HCT116 (cell line): Measurements from ENCODE around the gene TNIK. TPM values are rescaled to one million over a fixed set of nuclear protein-coding genes. Genes with fewer than 3 reads are reported as not detected.

ENCODE experiments used
- ATAC-seq: fragments of 200-7000 bp; cut with Tn5 transposase; 2 replicates; pipeline ENCODE4 v1.9.1; 2020; ENCODE audit warnings: mild to moderate bottlenecking, moderate library complexity
- BruUV-seq: library from RNA; stranded (reverse); fragments of 400-500 nt; replicated peaks from 2 replicates; lab custom pipeline; 2021; lab: Mats Ljungman, UMichigan
- CTCF ChIA-PET: fragments of 300-600 bp; sonication (Branson Sonifier 250); formaldehyde crosslinking; loops from one replicate; lab custom pipeline; 2021; ENCODE audit warnings: antibody characterized with exemption; lab: Charles Lee
- POLR2A ChIA-PET: fragments of 300-600, 350-600 bp; sonication (Branson Sonifier 250); formaldehyde crosslinking; loops from one replicate; lab custom pipeline; 2021; ENCODE audit warnings: antibody characterized with exemption; lab: Charles Lee
- RAD21 ChIA-PET, 2 experiments: fragments of 300-600 bp; sonication (Branson Sonifier 250); formaldehyde crosslinking; loops; one replicate each; lab custom pipeline; 2023; ENCODE audit warnings: low total read pairs in 2 of 2; ENCODE audit not compliant: uncharacterized antibody in 2 of 2, unreplicated experiment in 2 of 2, low non-redundant PET in 1 of 2; lab: Charles Lee
- DNase-seq: peaks from one replicate; pipeline ENCODE4 v3.0.0-alpha.2; 2010; ENCODE audit warnings: low read depth, low spot score
- H2AFZ ChIP-seq: fragments of 200-600 bp; shearing (Covaris generic), sonication (generic); 2 replicates; pipeline ENCODE4 v1.6.1; 2017; ENCODE audit warnings: low read depth, mixed run types, mixed read lengths, antibody characterized with exemption, low read length; ENCODE audit not compliant: poor library complexity, severe bottlenecking
- H3K27ac ChIP-seq: 2 replicates; pipeline ENCODE4 v1.5.1; 2012; ENCODE audit warnings: low read depth, low read length
- H3K27me3 ChIP-seq: fragments of 200-600 bp; sonication (generic); 2 replicates; pipeline ENCODE4 v1.6.1; 2016; ENCODE audit warnings: mixed run types, low read length, mixed read lengths; ENCODE audit not compliant: insufficient read depth
- H3K36me3 ChIP-seq, 2 experiments: fragments of 200-500 bp in 1 of 2; fragments of 200-600 bp in 1 of 2; sonication (Bioruptor generic) in 1 of 2; sonication (generic) in 1 of 2; 2 replicates each; pipeline versions ENCODE4 v1.5.1 to v1.6.1; 2014 to 2016; ENCODE audit warnings: low read length in 2 of 2, inconsistent platforms in 1 of 2, mixed read lengths in 1 of 2, mixed run types in 1 of 2; ENCODE audit not compliant: insufficient read depth in 2 of 2, control insufficient read depth in 1 of 2
- H3K4me1 ChIP-seq, 2 experiments: fragments of 200-600 bp in 1 of 2; sonication (generic) in 1 of 2; 2 replicates each; pipeline versions ENCODE4 v1.5.1 to v1.6.1; 2012 to 2017; ENCODE audit warnings: low read length in 2 of 2, inconsistent platforms in 1 of 2, mild to moderate bottlenecking in 1 of 2, mixed read lengths in 1 of 2, mixed run types in 1 of 2, moderate library complexity in 1 of 2; ENCODE audit not compliant: insufficient read depth in 2 of 2, control insufficient read depth in 1 of 2
- H3K4me2 ChIP-seq: fragments of 200-600 bp; sonication (generic); 2 replicates; pipeline ENCODE4 v1.6.1; 2017; ENCODE audit warnings: mixed run types, low read length, mixed read lengths
- H3K4me3 ChIP-seq, 2 experiments: fragments of 200-600 bp in 1 of 2; sonication (generic) in 1 of 2; replicated peaks in 1 of 2; 2 replicates each; pipeline ENCODE4 v1.5.1; 2011 to 2016; ENCODE audit warnings: low read length in 2 of 2, control low read depth in 1 of 2, low read depth in 1 of 2, mild to moderate bottlenecking in 1 of 2, mixed read lengths in 1 of 2, mixed run types in 1 of 2
- H3K79me2 ChIP-seq: fragments of 200-600 bp; sonication (generic); 2 replicates; pipeline ENCODE4 v1.6.1; 2017; ENCODE audit warnings: mild to moderate bottlenecking, mixed run types, low read length, moderate library complexity, mixed read lengths; ENCODE audit not compliant: insufficient read depth
- H3K9ac ChIP-seq: fragments of 200-600 bp; sonication (generic); 2 replicates; pipeline ENCODE4 v1.6.1; 2016; ENCODE audit warnings: low read length, mixed read lengths
- H3K9me2 ChIP-seq: fragments of 200-600 bp; sonication (generic), shearing (Covaris generic); 2 replicates; pipeline ENCODE4 v1.6.1; 2017; ENCODE audit warnings: mixed run types, mild to moderate bottlenecking, moderate library complexity; ENCODE audit not compliant: insufficient read depth
- H3K9me3 ChIP-seq, 2 experiments: fragments of 200-500 bp in 1 of 2; fragments of 200-600 bp in 1 of 2; sonication (Bioruptor generic) in 1 of 2; sonication (generic) in 1 of 2; 2 replicates each; pipeline ENCODE4 v1.6.1; 2014 to 2017; ENCODE audit warnings: low read length in 2 of 2, mixed read lengths in 2 of 2, inconsistent platforms in 1 of 2, low read depth in 1 of 2, mild to moderate bottlenecking in 1 of 2, mixed run types in 1 of 2, moderate library complexity in 1 of 2; ENCODE audit not compliant: control insufficient read depth in 1 of 2, insufficient read depth in 1 of 2
- H4K20me1 ChIP-seq: fragments of 200-600 bp; sonication (generic), shearing (Covaris generic); 2 replicates; pipeline ENCODE4 v1.6.1; 2017; ENCODE audit warnings: mixed run types, mild to moderate bottlenecking, moderate library complexity; ENCODE audit not compliant: insufficient read depth
- CBX3 ChIP-seq: IDR thresholded peaks from 2 replicates; pipeline ENCODE4 v1.6.1; 2012; ENCODE audit warnings: low read depth
- CEBPB ChIP-seq: IDR thresholded peaks from 2 replicates; pipeline ENCODE4 v1.6.1; 2012; ENCODE audit warnings: low read depth
- EGR1 ChIP-seq: IDR thresholded peaks from 2 replicates; pipeline ENCODE4 v1.6.1; 2012; ENCODE audit warnings: low read depth
- ELF1 ChIP-seq: IDR thresholded peaks from 2 replicates; pipeline ENCODE4 v1.6.1; 2012; ENCODE audit warnings: low read depth, borderline replicate concordance
- EZH2 ChIP-seq: fragments of 200-600 bp; sonication (generic); IDR thresholded peaks from 2 replicates; pipeline ENCODE4 v1.6.1; 2017; ENCODE audit warnings: antibody characterized with exemption, mixed run types
- EZH2phosphoT487 ChIP-seq: fragments of 200-600 bp; IDR thresholded peaks from 2 replicates; pipeline ENCODE4 v1.6.1; 2018; ENCODE audit warnings: antibody characterized with exemption, borderline replicate concordance
- FOSL1 ChIP-seq: IDR thresholded peaks from 2 replicates; pipeline ENCODE4 v1.6.1; 2012; ENCODE audit warnings: low read depth
- JUND ChIP-seq: IDR thresholded peaks from 2 replicates; pipeline ENCODE4 v1.6.1; 2012
- POLR2A ChIP-seq: IDR thresholded peaks from 2 replicates; pipeline ENCODE4 v1.7.0; 2011; ENCODE audit warnings: borderline replicate concordance; ENCODE audit not compliant: insufficient read depth, insufficient read length; ENCODE audit errors: extremely low read depth
- POLR2AphosphoS5 ChIP-seq: IDR thresholded peaks from 2 replicates; pipeline ENCODE4 v1.6.1; 2011; ENCODE audit warnings: mild to moderate bottlenecking, low read depth, low read length, moderate library complexity
- RAD21 ChIP-seq: IDR thresholded peaks from 2 replicates; pipeline ENCODE4 v1.6.1; 2012; ENCODE audit warnings: low read depth, mild to moderate bottlenecking
- SIN3A ChIP-seq: IDR thresholded peaks from 2 replicates; pipeline ENCODE4 v1.6.1; 2012; ENCODE audit warnings: low read depth
- SP1 ChIP-seq: IDR thresholded peaks from 2 replicates; pipeline ENCODE4 v1.6.1; 2012; ENCODE audit warnings: low read depth
- SRF ChIP-seq: IDR thresholded peaks from 2 replicates; pipeline ENCODE4 v1.6.1; 2012; ENCODE audit warnings: low read depth
- TCF7L2 ChIP-seq: IDR thresholded peaks from 2 replicates; pipeline ENCODE4 v1.7.0; 2011; ENCODE audit warnings: borderline replicate concordance, inconsistent platforms; ENCODE audit not compliant: insufficient read depth, insufficient read length; ENCODE audit errors: extremely low read depth
- YY1 ChIP-seq: IDR thresholded peaks from 2 replicates; pipeline ENCODE4 v1.6.1; 2011; ENCODE audit warnings: low read length, low read depth, moderate library complexity, mild to moderate bottlenecking; ENCODE audit not compliant: insufficient replicate concordance; ENCODE audit errors: extremely low read depth
- ZFX ChIP-seq: fragments of 450-650 bp; IDR thresholded peaks from 2 replicates; pipeline ENCODE4 v1.6.1; 2017
- intact Hi-C: fragments of 100-400 bp; cut with micrococcal nuclease; formaldehyde crosslinking; loops from 2 replicates; pipeline ENCODE4 v1.10.0; 2022
- total RNA-seq: library from RNA; stranded (reverse); gene quantifications from one replicate; pipeline ENCODE4 v1.2.1, GENCODE V29; 2021; ENCODE audit not compliant: unreplicated experiment
- TF ChIP-seq, protein P1 (sequence below): IDR thresholded peaks from 2 replicates; pipeline ENCODE4 v1.6.1; 2012
- TF ChIP-seq, protein P2 (sequence below): IDR thresholded peaks from 2 replicates; pipeline ENCODE4 v1.6.1; 2011; ENCODE audit warnings: mild to moderate bottlenecking, low read length, moderate library complexity; ENCODE audit not compliant: insufficient replicate concordance; ENCODE audit errors: extremely low read depth

The TNIK gene
- total RNA-seq, 1 experiment from 2014 or later, result 24.1 TPM

DNA sequence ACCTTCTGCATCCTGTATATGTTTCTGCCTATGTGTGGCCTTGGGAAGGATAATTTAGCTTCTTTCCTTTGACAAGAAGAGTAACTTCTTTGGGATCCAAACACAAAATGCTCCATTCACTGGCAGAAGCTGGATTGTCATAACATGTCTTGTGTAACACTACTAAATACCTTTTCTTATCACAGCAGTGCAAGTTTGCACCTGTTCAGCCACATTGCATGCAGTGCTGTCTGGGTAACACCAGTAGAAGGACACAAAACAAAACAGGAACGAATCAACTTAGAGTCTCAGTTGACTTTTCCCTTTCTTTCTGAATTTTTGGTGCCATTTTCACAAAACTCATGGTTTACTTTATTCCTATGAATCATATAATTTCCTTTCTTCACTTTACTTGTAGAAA, 43.6 kb upstream of the TNIK start:
- Histone ChIP-seq H3K36me3 (no peaks in the 10 kb centered on the region), H3K4me2 (no peak overlapping the region), H3K9ac (no peak overlapping the region), H3K27ac (no peak overlapping the region), H3K4me1 (no peaks in the 10 kb centered on the region), H3K9me2 (no peaks in the 10 kb centered on the region), H3K4me3 (no peak overlapping the region), H3K9me3 (no peaks in the 10 kb centered on the region), H2AFZ (no peak overlapping the region), H3K79me2 (no peaks in the 10 kb centered on the region), H3K27me3 (no peaks in the 10 kb centered on the region), H4K20me1 (no peaks in the 10 kb centered on the region)
- TF ChIP-seq FOSL1 (no peak), SRF (no peak), ZFX (no peak), CEBPB (no peak), CBX3 (no peak), EZH2 (no peak), TCF7L2 (no peak), SIN3A (no peak), JUND (no peak), SP1 (no peak), POLR2A (no peak), ELF1 (no peak), YY1 (no peak), EGR1 (no peak), EZH2phosphoT487 (no peak), RAD21 (no peak), POLR2AphosphoS5 (no peak)
- TF ChIP-seq, protein P1, sequence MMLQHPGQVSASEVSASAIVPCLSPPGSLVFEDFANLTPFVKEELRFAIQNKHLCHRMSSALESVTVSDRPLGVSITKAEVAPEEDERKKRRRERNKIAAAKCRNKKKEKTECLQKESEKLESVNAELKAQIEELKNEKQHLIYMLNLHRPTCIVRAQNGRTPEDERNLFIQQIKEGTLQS, result no peak
- TF ChIP-seq, protein P2, sequence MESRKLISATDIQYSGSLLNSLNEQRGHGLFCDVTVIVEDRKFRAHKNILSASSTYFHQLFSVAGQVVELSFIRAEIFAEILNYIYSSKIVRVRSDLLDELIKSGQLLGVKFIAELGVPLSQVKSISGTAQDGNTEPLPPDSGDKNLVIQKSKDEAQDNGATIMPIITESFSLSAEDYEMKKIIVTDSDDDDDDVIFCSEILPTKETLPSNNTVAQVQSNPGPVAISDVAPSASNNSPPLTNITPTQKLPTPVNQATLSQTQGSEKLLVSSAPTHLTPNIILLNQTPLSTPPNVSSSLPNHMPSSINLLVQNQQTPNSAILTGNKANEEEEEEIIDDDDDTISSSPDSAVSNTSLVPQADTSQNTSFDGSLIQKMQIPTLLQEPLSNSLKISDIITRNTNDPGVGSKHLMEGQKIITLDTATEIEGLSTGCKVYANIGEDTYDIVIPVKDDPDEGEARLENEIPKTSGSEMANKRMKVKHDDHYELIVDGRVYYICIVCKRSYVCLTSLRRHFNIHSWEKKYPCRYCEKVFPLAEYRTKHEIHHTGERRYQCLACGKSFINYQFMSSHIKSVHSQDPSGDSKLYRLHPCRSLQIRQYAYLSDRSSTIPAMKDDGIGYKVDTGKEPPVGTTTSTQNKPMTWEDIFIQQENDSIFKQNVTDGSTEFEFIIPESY, result no peak
- CTCF ChIA-PET, result no interaction called here
- POLR2A ChIA-PET, result no interaction called here
- no peak for ATAC-seq
- no TSS peak for BruUV-seq
- intact Hi-C loops, result no loop called here
- no peak for DNase-seq
- RAD21 ChIA-PET, result no interaction called here
